Muscle layer of duodenum (tissue), 2 donors: ENCODE data around the gene SPECC1.
"Not testable (repeated sequence)": the region's sequence is repeated elsewhere in the genome, so short reads cannot be mapped to it uniquely, and the experiment has no call there.

Source experiments
- H3K27ac ChIP-seq: one replicate; pipeline ENCODE4 v1.7.0; 2013; ENCODE audit warnings: mild to moderate bottlenecking, low read length
- H3K27me3 ChIP-seq: one replicate; pipeline ENCODE4 v1.7.0; 2013; ENCODE audit warnings: low read depth, mild to moderate bottlenecking, control low read depth, low read length
- H3K36me3 ChIP-seq, 2 donors: one replicate each; pipeline ENCODE4 v1.7.0; 2013; ENCODE audit warnings: low read length in 2 of 2, control low read depth in 1 of 2, mild to moderate bottlenecking in 1 of 2; ENCODE audit not compliant: insufficient read depth in 2 of 2, control insufficient read depth in 1 of 2
- H3K4me1 ChIP-seq, 2 donors: one replicate each; pipeline ENCODE4 v1.7.0; 2013; ENCODE audit warnings: low read length in 2 of 2, mild to moderate bottlenecking in 2 of 2, control low read depth in 1 of 2, moderate library complexity in 1 of 2; ENCODE audit not compliant: insufficient read depth in 2 of 2, control insufficient read depth in 1 of 2
- H3K4me3 ChIP-seq, 2 donors: one replicate each; pipeline ENCODE4 v1.7.0; 2013; ENCODE audit warnings: low read length in 2 of 2, low read depth in 1 of 2, mild to moderate bottlenecking in 1 of 2
- H3K9me3 ChIP-seq, 2 donors: one replicate each; pipeline ENCODE4 v1.7.0; 2013; ENCODE audit warnings: low read length in 2 of 2, control low read depth in 1 of 2, mild to moderate bottlenecking in 1 of 2; ENCODE audit not compliant: control insufficient read depth in 1 of 2
- donor health status: healthy.

Gene SPECC1

GRCh38 chr17:20257008-20257407 lies 247.8 kb downstream of the SPECC1 start:
- Histone ChIP-seq H3K4me1 (no peaks in the 10 kb centered on the region), H3K4me3 (no peak overlapping the region), H3K9me3 (no peaks in the 10 kb centered on the region), H3K27me3 (no peaks in the 10 kb centered on the region), H3K36me3 (peaks cover 8 to 14% of the 10 kb centered on the region in 2 donors), H3K27ac (no peak overlapping the region)

GRCh38 chr17:20257798-20258197 lies 248.6 kb downstream of the SPECC1 start:
- no peak overlapping the region for H3K4me3 ChIP-seq
- H3K27me3 ChIP-seq = no peaks in the 10 kb centered on the region
- no peaks in the 10 kb centered on the region for H3K9me3 ChIP-seq
- peaks cover 8 to 14% of the 10 kb centered on the region in 2 donors for H3K36me3 ChIP-seq
- no peaks in the 10 kb centered on the region for H3K4me1 ChIP-seq
- H3K27ac ChIP-seq = no peak overlapping the region

- no peaks in the 10 kb centered on the region for H3K4me1 ChIP-seq
- H3K36me3 ChIP-seq = peaks cover 8 to 14% of the 10 kb centered on the region in 2 donors
- no peaks in the 10 kb centered on the region for H3K9me3 ChIP-seq
- H3K27ac ChIP-seq = no peak overlapping the region
- no peaks in the 10 kb centered on the region for H3K27me3 ChIP-seq
- H3K4me3 ChIP-seq = no peak overlapping the region
Measured at GRCh38 chr17:20259668-20260067, 250.5 kb downstream of the SPECC1 start.

- H3K9me3 ChIP-seq = no peaks in the 10 kb centered on the region
- no peak overlapping the region for H3K27ac ChIP-seq
- no peak overlapping the region for H3K4me3 ChIP-seq
- no peaks in the 10 kb centered on the region for H3K4me1 ChIP-seq
- H3K27me3 ChIP-seq = no peaks in the 10 kb centered on the region
- H3K36me3 ChIP-seq = peaks cover 8 to 14% of the 10 kb centered on the region in 2 donors
Measured at GRCh38 chr17:20260268-20260667, 251.1 kb downstream of the SPECC1 start.

GRCh38 chr17:20262226-20263114 lies 253.3 kb downstream of the SPECC1 start:
- no peaks in the 10 kb centered on the region for H3K4me1 ChIP-seq
- peaks cover 8 to 14% of the 10 kb centered on the region in 2 donors for H3K36me3 ChIP-seq
- no peak overlapping the region for H3K27ac ChIP-seq
- no peaks in the 10 kb centered on the region for H3K9me3 ChIP-seq
- H3K4me3 ChIP-seq = no peak overlapping the region
- H3K27me3 ChIP-seq = no peaks in the 10 kb centered on the region

- H3K9me3 ChIP-seq, H3K36me3 ChIP-seq, H3K27ac ChIP-seq, H3K4me3 ChIP-seq, H3K4me1 ChIP-seq, H3K27me3 ChIP-seq: not testable (repeated sequence)
Measured at GRCh38 chr17:20263115-20263433, 253.9 kb downstream of the SPECC1 start.

- Histone ChIP-seq H3K9me3 (no peaks in the 10 kb centered on the region), H3K27ac (no peak overlapping the region), H3K4me1 (no peaks in the 10 kb centered on the region), H3K36me3 (peaks cover under 1 to 2% of the 10 kb centered on the region in 2 donors), H3K4me3 (no peak overlapping the region), H3K27me3 (no peaks in the 10 kb centered on the region)
Measured at GRCh38 chr17:20263595-20263994, 254.4 kb downstream of the SPECC1 start.

GRCh38 chr17:20264996-20265395 lies 255.8 kb downstream of the SPECC1 start:
- H3K4me1 ChIP-seq = no peaks in the 10 kb centered on the region
- H3K9me3 ChIP-seq = no peaks in the 10 kb centered on the region
- H3K36me3 ChIP-seq = no peaks in the 10 kb centered on the region
- no peak overlapping the region for H3K27ac ChIP-seq
- H3K27me3 ChIP-seq = no peaks in the 10 kb centered on the region
- H3K4me3 ChIP-seq = no peak overlapping the region

GRCh38 chr17:20266806-20267458 lies 257.8 kb downstream of the SPECC1 start:
- no peaks in the 10 kb centered on the region for H3K4me1 ChIP-seq
- no peaks in the 10 kb centered on the region for H3K27me3 ChIP-seq
- H3K36me3 ChIP-seq = no peaks in the 10 kb centered on the region
- no peak overlapping the region for H3K27ac ChIP-seq
- no peak overlapping the region for H3K4me3 ChIP-seq
- H3K9me3 ChIP-seq = no peaks in the 10 kb centered on the region

GRCh38 chr17:20267459-20267842 lies 258.3 kb downstream of the SPECC1 start:
- no peaks in the 10 kb centered on the region for H3K4me1 ChIP-seq
- H3K36me3 ChIP-seq = no peaks in the 10 kb centered on the region
- no peaks in the 10 kb centered on the region for H3K27me3 ChIP-seq
- no peaks in the 10 kb centered on the region for H3K9me3 ChIP-seq
- no peak overlapping the region for H3K27ac ChIP-seq
- H3K4me3 ChIP-seq = no peak overlapping the region

- Histone ChIP-seq H3K27ac (no peak overlapping the region), H3K36me3 (no peaks in the 10 kb centered on the region), H3K4me3 (no peak overlapping the region), H3K4me1 (no peaks in the 10 kb centered on the region), H3K9me3 (no peaks in the 10 kb centered on the region), H3K27me3 (no peaks in the 10 kb centered on the region)
Measured at GRCh38 chr17:20270369-20270768, 261.2 kb downstream of the SPECC1 start.
